Keratinocyte (primary cell): Measurements from ENCODE around the gene NCKAP5. TPM values are rescaled to one million over a fixed set of nuclear protein-coding genes. Genes with fewer than 3 reads are reported as not detected.

Experiments
- DNase-seq: peaks from one replicate; pipeline ENCODE4 v3.0.0-alpha.2; 2011; ENCODE audit warnings: low read depth, missing footprints, low spot score
- FAIRE-seq: peaks from 2 replicates; lab custom pipeline; 2011; peaks lifted over from hg19 to GRCh38; lab: Jason Lieb, UNC
- H2AFZ ChIP-seq: 2 replicates; pipeline ENCODE4 v1.6.0; 2012; ENCODE audit warnings: low read length, control low read depth, inconsistent platforms; ENCODE audit not compliant: control insufficient read depth
- H3K27ac ChIP-seq: 2 replicates; pipeline ENCODE4 v1.5.1; 2011; ENCODE audit warnings: low read length; ENCODE audit not compliant: control insufficient read depth, insufficient read depth
- H3K27me3 ChIP-seq: 3 replicates; pipeline ENCODE4 v1.6.0; 2011; ENCODE audit warnings: low read length; ENCODE audit not compliant: control insufficient read depth, insufficient read depth; ENCODE audit errors: extremely low read depth
- H3K36me3 ChIP-seq, 2 experiments: 2 replicates in 1 of 2; 3 replicates in 1 of 2; pipeline ENCODE4 v1.5.1; 2011; ENCODE audit warnings: low read length in 2 of 2, mild to moderate bottlenecking in 1 of 2; ENCODE audit not compliant: control insufficient read depth in 2 of 2, insufficient read depth in 2 of 2; ENCODE audit errors: extremely low read depth in 1 of 2
- H3K4me1 ChIP-seq: 3 replicates; pipeline ENCODE4 v1.5.1; 2011; ENCODE audit warnings: low read length; ENCODE audit not compliant: control insufficient read depth, insufficient read depth; ENCODE audit errors: extremely low read depth
- H3K4me2 ChIP-seq: 3 replicates; pipeline ENCODE4 v1.6.0; 2011; ENCODE audit warnings: low read depth, low read length; ENCODE audit not compliant: control insufficient read depth, insufficient read depth; ENCODE audit errors: extremely low read depth
- H3K4me3 ChIP-seq, 3 experiments: fragments of 200-600 bp in 1 of 3; sonication (generic) in 1 of 3; 2 replicates in 2 of 3; 3 replicates in 1 of 3; pipeline ENCODE4 v1.5.1; 2011 to 2016; ENCODE audit warnings: low read length in 3 of 3, mild to moderate bottlenecking in 3 of 3, control low read depth in 2 of 3, inconsistent platforms in 1 of 3, low read depth in 1 of 3, mixed read lengths in 1 of 3, mixed run types in 1 of 3, moderate library complexity in 1 of 3; ENCODE audit not compliant: control insufficient read depth in 2 of 3, insufficient read depth in 2 of 3; ENCODE audit errors: extremely low read depth in 1 of 3
- H3K79me2 ChIP-seq: 2 replicates; pipeline ENCODE4 v1.6.0; 2012; ENCODE audit warnings: low read length; ENCODE audit not compliant: control insufficient read depth, insufficient read depth
- H3K9ac ChIP-seq: 3 replicates; pipeline ENCODE4 v1.6.0; 2011; ENCODE audit warnings: low read length; ENCODE audit not compliant: control insufficient read depth, insufficient read depth; ENCODE audit errors: extremely low read depth
- H3K9me1 ChIP-seq: 3 replicates; pipeline ENCODE4 v1.6.0; 2011; ENCODE audit warnings: low read length; ENCODE audit not compliant: control insufficient read depth, insufficient read depth; ENCODE audit errors: extremely low read depth
- H3K9me3 ChIP-seq: 2 replicates; pipeline ENCODE4 v1.5.1; 2012; ENCODE audit warnings: low read depth, low read length; ENCODE audit not compliant: control insufficient read depth
- H4K20me1 ChIP-seq: 3 replicates; pipeline ENCODE4 v1.6.0; 2011; ENCODE audit warnings: low read length; ENCODE audit not compliant: control insufficient read depth, insufficient read depth; ENCODE audit errors: extremely low read depth
- CTCF ChIP-seq, 3 experiments: IDR thresholded peaks in 1 of 3; conservative IDR thresholded peaks in 1 of 3; optimal IDR thresholded peaks in 1 of 3; 2 replicates in 2 of 3; 3 replicates in 1 of 3; pipeline versions ENCODE3 to v1.5.1; 2011; ENCODE audit warnings: low read length in 3 of 3, mild to moderate bottlenecking in 3 of 3, moderate library complexity in 2 of 3, control low read depth in 1 of 3, inconsistent platforms in 1 of 3; ENCODE audit not compliant: insufficient read depth in 2 of 3; ENCODE audit errors: extremely low read depth in 1 of 3
- EZH2 ChIP-seq: IDR thresholded peaks from one replicate; pipeline ENCODE4 v1.6.1; 2012; ENCODE audit warnings: inconsistent platforms, mild to moderate bottlenecking, low read length, moderate library complexity
- dilution Hi-C: fragments of 300-500 bp; cut with MboI; formaldehyde crosslinking; loops from one replicate; pipeline ENCODE4 v1.7.0; 2020; ENCODE audit warnings: low sequenced_read_pairs; ENCODE audit not compliant: extremely low pct_ligation_motif_present
- polyA plus RNA-seq, 5 experiments: library from polyadenylated mRNA; depleted of rRNA in 3 of 5; stranded (reverse) in 3 of 5; stranded (forward) in 1 of 5; unstranded in 1 of 5; fragments of >200 nt; gene quantifications; 1 replicate in 1 of 5; 2 replicates in 3 of 5; 3 replicates in 1 of 5; pipeline versions ENCODE4 v1.2.1 to v1.2.3, GENCODE V29; 2011 to 2012; ENCODE audit warnings: missing spikeins in 2 of 5, low read depth in 1 of 5, low replicate concordance in 1 of 5

Gene NCKAP5
- polyA plus RNA-seq, 1 donor (not counting 4 experiments of a cell fraction or from before 2014, with no cell fraction given): 3.6 TPM

- no peak overlapping the region for H3K4me2 ChIP-seq
- H3K36me3 ChIP-seq: no peaks in the 10 kb centered on the region
- H4K20me1 ChIP-seq: no peaks in the 10 kb centered on the region
- no peaks in the 10 kb centered on the region for H3K79me2 ChIP-seq
- no peak overlapping the region for H3K27ac ChIP-seq
- no peak overlapping the region for H3K9ac ChIP-seq
- TF ChIP-seq EZH2 (no peak), CTCF (optimal IDR thresholded peaks at IDR 0.05 in 1 of 3, IDR thresholded peaks at IDR 0.05 in 1 of 3, conservative IDR thresholded peaks at IDR 0.05 in 1 of 3; ENCODE audit: extremely low read depth in 1 of 3, insufficient read depth in 2 of 3, low read length in 3 of 3) (no peak)
- dilution Hi-C loops: no loop called here
- FAIRE-seq: no peak
- no peaks in the 10 kb centered on the region for H3K9me1 ChIP-seq
- no peak overlapping the region for H3K4me3 ChIP-seq
- no peaks in the 10 kb centered on the region for H3K4me1 ChIP-seq
- DNase-seq: no peak
- H3K9me3 ChIP-seq: no peaks in the 10 kb centered on the region
- no peaks in the 10 kb centered on the region for H3K27me3 ChIP-seq
- H2AFZ ChIP-seq: no peak overlapping the region
These were observed 312.9 kb downstream of the NCKAP5 start for GRCh38 chr2:133255360-133255759.

GRCh38 chr2:133253793-133254192 lies 314.5 kb downstream of the NCKAP5 start:
- H3K9me1 ChIP-seq: no peaks in the 10 kb centered on the region
- dilution Hi-C loops: no loop called here
- no peak for DNase-seq
- no peaks in the 10 kb centered on the region for H4K20me1 ChIP-seq
- no peaks in the 10 kb centered on the region for H3K4me1 ChIP-seq
- no peak overlapping the region for H2AFZ ChIP-seq
- no peak overlapping the region for H3K27ac ChIP-seq
- H3K36me3 ChIP-seq: no peaks in the 10 kb centered on the region
- H3K9ac ChIP-seq: no peak overlapping the region
- TF ChIP-seq CTCF (optimal IDR thresholded peaks at IDR 0.05 in 1 of 3, IDR thresholded peaks at IDR 0.05 in 1 of 3, conservative IDR thresholded peaks at IDR 0.05 in 1 of 3; ENCODE audit: extremely low read depth in 1 of 3, insufficient read depth in 2 of 3, low read length in 3 of 3) (no peak), EZH2 (no peak)
- H3K4me2 ChIP-seq: no peak overlapping the region
- no peaks in the 10 kb centered on the region for H3K79me2 ChIP-seq
- FAIRE-seq: no peak
- H3K27me3 ChIP-seq: no peaks in the 10 kb centered on the region
- no peak overlapping the region for H3K4me3 ChIP-seq
- H3K9me3 ChIP-seq: no peaks in the 10 kb centered on the region
